Coronary artery (tissue), 2 donors: ENCODE measurements around the gene DLEC1.
A peak's percentile ranks its signal among the peaks of the same experiment; 100 is the strongest.

Source experiments
- DNase-seq: peaks from one replicate; pipeline ENCODE4 v3.0.0-alpha.2; 2017; ENCODE audit warnings: low spot score
- H3K27ac ChIP-seq, 2 donors: fragments of 200-600 bp; sonication (generic); one replicate each; pipeline ENCODE4 v1.5.1; 2016 to 2019
- H3K4me3 ChIP-seq: fragments of 200-600 bp; sonication (generic); 2 replicates; pipeline ENCODE4 v1.5.1; 2016; ENCODE audit warnings: mild to moderate bottlenecking, moderate library complexity
- CTCF ChIP-seq: fragments of 200-600 bp; sonication (generic); IDR thresholded peaks from one replicate; pipeline ENCODE4 v1.5.1; 2019; ENCODE audit warnings: antibody characterized with exemption

Gene DLEC1

GRCh38 chr3:38095669-38096483 is 56.9 kb downstream of the DLEC1 start:
- no peak overlapping the region for H3K27ac ChIP-seq
- TF ChIP-seq CTCF = no peak
- H3K4me3 ChIP-seq = no peak overlapping the region
- peak; percentile 60 for DNase-seq

GRCh38 chr3:38097446-38098375 is 58.7 kb downstream of the DLEC1 start:
- H3K27ac ChIP-seq = no peak overlapping the region
- TF ChIP-seq CTCF = no peak
- peak; percentile 56 for DNase-seq
- H3K4me3 ChIP-seq = no peak overlapping the region

GRCh38 chr3:38098376-38098723 is 59.3 kb downstream of the DLEC1 start:
- TF ChIP-seq CTCF = no peak
- no peak for DNase-seq
- H3K27ac ChIP-seq = no peak overlapping the region
- no peak overlapping the region for H3K4me3 ChIP-seq

- H3K4me3 ChIP-seq = no peak overlapping the region
- DNase-seq = no peak
- TF ChIP-seq CTCF = no peak
Observed at GRCh38 chr3:38099518-38099917, 60.5 kb downstream of the DLEC1 start.

GRCh38 chr3:38100498-38100897 is 61.5 kb downstream of the DLEC1 start:
- no peak for TF ChIP-seq CTCF

More at GRCh38 chr3:38099518-38099917, 60.5 kb downstream of the DLEC1 start:
- no peak overlapping the region for H3K27ac ChIP-seq

GRCh38 chr3:38101811-38102443 is 62.9 kb downstream of the DLEC1 start:
- TF ChIP-seq CTCF = no peak

More at GRCh38 chr3:38100498-38100897, 61.5 kb downstream of the DLEC1 start:
- Histone ChIP-seq H3K4me3 (no peak overlapping the region), H3K27ac (no peak overlapping the region)
- DNase-seq = no peak

More at GRCh38 chr3:38101811-38102443, 62.9 kb downstream of the DLEC1 start:
- H3K4me3 ChIP-seq = no peak overlapping the region
- peak; percentile 36 for DNase-seq
- no peak overlapping the region for H3K27ac ChIP-seq
